NT2/D1 (cell line): Measurements from ENCODE around the gene CELF4.

ENCODE experiments used
- YY1 ChIP-seq: IDR thresholded peaks from 2 replicates; pipeline ENCODE4 v1.6.1; 2011; ENCODE audit not compliant: insufficient read length, insufficient read depth
- ZNF274 ChIP-seq: IDR thresholded peaks from 2 replicates; pipeline ENCODE4 v1.6.1; 2011; ENCODE audit warnings: mild to moderate bottlenecking, low read depth, low read length

- no peak for TF ChIP-seq YY1
- no peak for TF ChIP-seq ZNF274
These were observed 430 bp upstream of the CELF4 start for GRCh38 chr18:37565977-37566478.
